Posterior vena cava (tissue), 2 donors: ENCODE measurements around the gene ZNF253. TPM values are rescaled to one million over a fixed set of nuclear protein-coding genes. Genes with fewer than 3 reads are reported as not detected.
"Not testable (repeated sequence)": the region's sequence is repeated elsewhere in the genome, so short reads cannot be mapped to it uniquely, and the experiment has no call there.

ENCODE experiments used
- DNase-seq: peaks from one replicate; pipeline ENCODE4 v3.0.0-alpha.2; 2020; ENCODE audit warnings: low spot score
- intact Hi-C, 2 donors: fragments of 100-400 bp; cut with DNase I; formaldehyde crosslinking; loops; one replicate each; pipeline versions ENCODE4 v1.14.1 to v1.14.2; 2022 to 2023
- total RNA-seq, 2 donors: library from RNA; stranded (reverse); fragmentation: NEBNext Ultra II Directional; extraction: Animal tissue kit (Norgen Biotek cat#: 25700); gene quantifications; one replicate each; pipeline ENCODE4 v1.2.1, GENCODE V29; 2021
- donor health status: DM: yes; HTN: yes; CAD: no.
- donor health status: DM: yes; HTN: yes; CAD: no.

ZNF253 gene
- total RNA-seq, 2 donors from 2014 or later = 5.6 to 6.9 TPM

- no peak for DNase-seq
- intact Hi-C loops = no loop called here
These were observed 18.9 kb downstream of the ZNF253 start for GRCh38 chr19:19884583-19884982.

DNA sequence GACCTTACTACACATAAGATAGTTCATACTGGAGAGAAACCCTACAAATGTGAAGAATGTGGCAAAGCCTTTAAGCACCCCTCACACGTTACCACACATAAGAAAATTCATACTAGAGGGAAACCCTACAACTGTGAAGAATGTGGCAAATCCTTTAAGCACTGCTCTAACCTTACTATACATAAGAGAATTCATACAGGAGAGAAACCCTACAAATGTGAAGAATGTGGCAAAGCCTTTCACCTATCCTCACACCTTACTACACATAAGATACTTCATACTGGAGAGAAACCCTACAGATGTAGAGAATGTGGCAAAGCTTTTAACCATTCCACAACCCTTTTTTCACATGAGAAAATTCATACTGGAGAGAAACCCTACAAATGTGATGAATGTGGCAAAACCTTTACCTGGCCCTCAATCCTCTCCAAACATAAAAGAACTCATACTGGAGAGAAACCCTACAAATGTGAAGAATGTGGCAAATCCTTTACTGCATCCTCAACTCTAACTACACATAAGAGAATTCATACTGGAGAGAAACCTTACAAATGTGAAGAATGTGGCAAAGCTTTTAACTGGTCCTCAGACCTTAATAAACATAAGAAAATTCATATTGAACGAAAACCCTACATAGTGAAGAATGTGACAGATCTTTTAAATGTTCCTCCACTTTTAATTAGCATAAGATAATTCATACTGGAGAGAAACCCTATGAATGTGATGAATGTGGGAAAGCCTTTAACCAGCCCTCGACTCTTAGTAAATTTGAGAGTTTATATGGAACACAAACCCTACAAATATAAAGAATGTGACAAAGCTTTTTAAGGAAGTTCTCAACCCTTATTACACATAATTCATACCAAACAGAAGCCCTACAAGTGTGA is 26.6 kb downstream of the ZNF253 start:
- DNase-seq, intact Hi-C loops: not testable (repeated sequence)

DNA sequence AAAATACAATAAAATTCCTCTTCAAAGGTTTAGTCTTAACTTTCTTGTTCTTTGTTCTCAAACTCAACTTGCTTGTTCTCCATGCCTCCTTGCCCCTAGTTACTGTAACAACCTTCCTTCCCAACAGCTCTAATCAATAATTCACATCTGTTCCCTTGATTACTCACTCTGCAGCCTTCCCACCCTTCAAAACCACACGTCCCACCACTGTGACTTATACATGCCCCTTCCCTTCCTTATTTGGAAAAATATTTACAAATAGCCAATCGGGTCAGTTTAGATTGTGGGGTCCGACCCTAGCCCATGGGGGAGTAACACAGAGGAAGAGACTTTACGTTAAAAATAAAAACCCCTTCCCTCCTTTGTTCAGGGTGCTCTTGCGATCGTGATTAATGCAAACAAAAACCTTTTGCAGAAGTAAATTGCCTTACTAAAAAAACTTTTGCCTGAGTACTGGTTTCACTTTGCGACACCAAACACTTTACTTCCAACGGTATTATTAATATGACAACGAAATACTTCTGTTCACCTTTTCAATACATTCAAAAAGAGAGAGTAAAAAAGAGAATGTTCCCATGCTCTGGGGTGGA is 34.6 kb downstream of the ZNF253 start:
- intact Hi-C loops = no loop called here
- no peak for DNase-seq

DNA sequence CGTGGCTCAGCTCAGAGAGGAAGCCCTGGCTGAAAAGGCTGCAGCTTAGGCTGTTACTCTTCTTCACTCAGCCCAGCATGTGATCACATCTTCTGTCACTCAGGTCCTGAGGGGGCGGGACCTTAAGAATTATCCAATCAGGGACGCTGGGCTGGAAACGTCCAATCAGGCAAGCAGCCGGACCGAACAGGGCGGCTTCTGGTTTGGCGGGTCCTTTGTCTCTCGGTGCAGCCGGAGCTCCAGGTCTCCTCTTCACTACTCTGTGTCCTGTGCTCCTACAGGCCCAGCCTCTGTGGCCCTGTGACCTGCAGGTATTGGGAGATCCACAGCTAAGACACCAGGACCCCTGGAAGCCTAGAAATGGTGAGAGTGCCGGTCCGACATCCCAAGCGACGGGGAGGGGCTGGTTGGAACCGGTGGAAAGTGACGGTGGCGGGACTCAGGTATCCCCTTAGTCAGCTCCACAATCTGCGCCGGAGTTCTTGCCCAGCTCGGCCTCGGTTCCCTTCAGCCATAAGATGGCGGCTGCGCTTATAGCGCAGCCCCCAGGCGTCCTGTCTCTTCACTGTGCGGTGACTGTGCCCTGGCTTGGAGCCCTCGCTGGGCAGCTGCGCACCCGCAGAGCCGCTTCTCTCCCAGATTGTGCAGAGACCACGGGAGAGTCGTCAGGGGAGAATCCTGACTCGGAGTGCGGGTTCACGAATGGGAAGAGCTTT is 35.2 kb downstream of the ZNF253 start, which contains the start of gene ZNF93:
ZNF93 (plus strand) TSS at position 218 of the 716 bp plus-strand sequence; CDS start at position 361, 143 bp downstream.
- peak; percentile 97 for DNase-seq
- intact Hi-C loops = no loop called here

DNA sequence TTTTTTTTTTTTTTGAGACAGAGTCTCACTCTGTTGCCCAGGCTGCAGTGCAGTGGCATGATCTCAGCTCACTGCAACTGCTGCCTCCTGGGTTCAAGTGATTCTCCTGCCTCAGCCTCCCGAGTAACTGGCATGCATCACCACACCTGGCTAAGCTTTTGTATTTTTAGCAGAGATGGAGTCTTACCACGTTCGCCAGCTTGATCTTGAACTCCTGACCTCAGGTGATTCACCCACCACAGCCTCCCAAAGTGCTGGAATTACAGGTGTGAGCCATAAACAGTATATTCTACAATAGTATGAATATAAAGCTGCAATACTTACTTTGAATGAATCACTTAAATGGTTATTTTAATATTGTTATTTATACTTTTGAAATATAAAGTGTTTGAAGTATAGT is 41.9 kb downstream of the ZNF253 start:
- DNase-seq, intact Hi-C loops: not testable (repeated sequence)

- intact Hi-C loops = no loop called here
- no peak for DNase-seq
These were observed 44.0 kb downstream of the ZNF253 start for GRCh38 chr19:19909654-19910053.

DNA sequence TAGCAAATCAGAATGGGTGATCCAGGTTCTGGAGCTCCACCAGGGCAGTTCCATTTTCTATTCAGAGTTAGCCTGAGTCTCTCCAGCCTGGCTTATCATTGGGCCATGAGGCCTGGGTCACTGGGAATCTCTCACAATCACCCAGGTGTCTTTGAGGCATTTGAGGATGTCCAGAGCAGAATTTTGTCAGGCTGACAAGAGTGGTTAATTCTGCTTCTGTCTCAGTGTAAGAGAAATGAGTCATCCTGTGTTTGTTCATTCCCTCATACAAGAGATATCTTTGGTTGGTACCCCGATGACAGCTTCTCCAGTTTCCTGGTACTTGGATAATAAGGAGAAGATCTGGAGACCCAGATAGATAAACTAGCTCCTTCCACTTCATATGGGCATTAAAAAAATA is 45.5 kb downstream of the ZNF253 start:
- intact Hi-C loops = no loop called here
- no peak for DNase-seq

DNA sequence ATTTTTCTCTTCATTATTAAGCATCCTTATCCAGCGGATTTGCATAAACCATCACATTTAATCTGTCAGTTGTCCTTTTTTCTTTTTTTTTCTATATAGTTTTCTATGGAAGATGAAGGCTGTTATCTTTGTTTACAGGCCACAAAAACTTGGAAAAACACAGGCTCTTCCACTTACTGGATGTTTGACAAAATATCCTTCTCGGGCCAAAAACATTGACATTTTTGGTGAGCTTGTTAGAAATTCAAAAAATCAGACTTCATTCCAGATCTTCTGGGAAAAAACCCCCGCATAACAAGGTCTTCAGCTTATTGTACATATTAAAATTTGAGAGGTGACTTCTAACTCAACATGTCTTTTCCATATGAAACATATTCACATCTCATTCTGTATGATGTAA is 48.9 kb downstream of the ZNF253 start:
- DNase-seq = no peak
- intact Hi-C loops = no loop called here

DNA sequence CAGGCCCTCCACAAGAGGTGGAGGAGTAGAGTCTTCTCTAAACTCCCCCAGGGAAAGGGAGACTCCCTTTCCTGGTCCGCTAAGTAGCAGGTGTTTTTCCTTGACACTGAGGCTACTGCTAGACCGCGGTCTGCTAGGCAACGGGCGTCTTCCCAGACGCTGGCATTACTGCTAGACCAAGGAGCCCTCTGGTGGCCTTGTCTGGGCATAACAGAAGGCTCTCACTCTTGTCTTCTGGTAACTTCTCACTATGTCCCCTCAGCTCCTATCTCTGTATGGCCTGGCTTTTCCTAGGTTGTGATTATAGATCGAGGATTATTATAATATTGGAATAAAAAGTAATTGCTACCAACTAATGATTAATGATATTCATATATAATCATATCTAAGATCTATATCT is 64.7 kb downstream of the ZNF253 start:
- intact Hi-C loops = not testable (repeated sequence)

GRCh38 chr19:19933432-19934314 is 68.0 kb downstream of the ZNF253 start:
- DNase-seq, intact Hi-C loops: not testable (repeated sequence)

More for the DNA sequence above, 64.7 kb downstream of the ZNF253 start:
- peak; percentile 83 for DNase-seq

GRCh38 chr19:19937403-19937802 is 71.7 kb downstream of the ZNF253 start:
- DNase-seq = no peak
- intact Hi-C loops = no loop called here

DNA sequence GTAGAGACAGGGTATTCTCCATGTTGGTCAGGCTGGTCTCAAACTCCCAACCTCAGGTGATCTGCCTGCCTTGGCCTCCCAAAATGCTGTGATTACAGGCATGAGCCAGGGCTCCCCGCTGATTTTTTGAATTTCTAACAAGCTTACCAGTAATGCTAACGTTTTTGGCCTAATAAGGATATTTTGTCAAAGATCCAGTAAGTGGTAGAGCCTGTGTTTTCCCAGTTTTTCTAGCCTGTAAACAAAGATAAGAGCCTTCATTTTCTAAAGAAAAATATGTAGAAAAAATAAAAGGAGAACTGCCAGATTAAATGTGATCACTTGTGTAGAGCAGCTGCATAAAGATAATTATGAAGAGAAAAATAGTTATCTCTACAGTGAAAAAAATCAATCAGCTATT is 72.8 kb downstream of the ZNF253 start:
- intact Hi-C loops = no loop called here
- DNase-seq = no peak

DNA sequence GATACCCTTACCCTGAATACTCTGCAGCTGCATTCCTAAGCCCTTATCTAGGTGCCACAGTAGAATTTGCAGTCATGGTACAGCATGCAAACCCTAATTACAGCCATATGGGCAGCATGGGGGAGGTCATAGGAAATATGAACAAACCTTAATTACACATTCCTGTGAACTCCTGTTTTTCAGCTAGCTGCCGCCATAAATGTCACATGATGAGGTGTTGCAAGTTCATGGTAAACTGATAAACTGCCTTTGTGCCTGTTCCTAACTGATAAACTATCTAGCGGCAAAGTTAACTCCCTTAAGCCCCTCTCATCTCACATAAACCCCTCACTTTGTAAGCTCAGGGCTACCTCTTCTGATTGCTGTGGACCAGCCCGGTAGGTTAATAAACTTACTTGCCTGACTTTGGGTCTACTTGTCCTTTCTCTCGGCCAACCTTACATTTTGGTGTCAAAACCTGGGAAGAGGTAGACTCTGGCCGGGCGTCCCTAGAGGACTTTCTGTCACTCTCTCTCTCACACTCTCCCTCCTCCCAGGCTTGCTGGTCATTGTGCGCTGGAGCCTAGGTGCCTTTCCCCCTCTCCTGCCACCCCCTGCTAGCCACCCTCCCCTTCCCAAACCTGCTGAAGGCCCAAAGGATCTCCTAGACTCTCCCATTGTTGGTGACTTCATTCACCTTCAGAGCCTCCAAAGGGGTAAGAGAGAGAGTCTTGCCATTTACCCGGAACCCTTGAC is 78.3 kb downstream of the ZNF253 start:
- intact Hi-C loops = no loop called here
- DNase-seq = no peak

Other genes with a start within 250 kb of the ZNF253 start
- gene PBX4, start 247.2 kb upstream of the ZNF253 start, total RNA-seq = under 1 TPM; 0.29 to 0.93 TPM
- gene LPAR2, start 237.7 kb upstream of the ZNF253 start, total RNA-seq = 1 to 10 TPM; 2.0 to 5.5 TPM
- 10 to 100 TPM in 1 of 2 donors, 1 to 10 TPM in 1; 8.3 to 11.4 TPM for gene GMIP, start 222.2 kb upstream of the ZNF253 start, total RNA-seq
- gene ATP13A1, start 202.2 kb upstream of the ZNF253 start, total RNA-seq = 10 to 100 TPM; 33.1 to 33.3 TPM
- gene ZNF101, start 197.0 kb upstream of the ZNF253 start, total RNA-seq = 1 to 10 TPM; 6.3 to 8.2 TPM
- 1 to 10 TPM; 5.0 to 6.4 TPM for gene ZNF14, start 132.8 kb upstream of the ZNF253 start, total RNA-seq
- 10 to 100 TPM; 19.6 to 23.0 TPM for gene ZNF506, start 44.1 kb upstream of the ZNF253 start, total RNA-seq
- gene ZNF93, start 35.1 kb downstream of the ZNF253 start, total RNA-seq = 1 to 10 TPM; 4.2 to 4.5 TPM
- 1 to 10 TPM; 5.5 to 7.1 TPM for gene ZNF682, start 173.6 kb downstream of the ZNF253 start, total RNA-seq
- 1 to 10 TPM; 2.5 TPM for gene ZNF90, start 212.1 kb downstream of the ZNF253 start, total RNA-seq